ENCODE results near the gene ADAMTS2.

The ADAMTS2 gene

DNA sequence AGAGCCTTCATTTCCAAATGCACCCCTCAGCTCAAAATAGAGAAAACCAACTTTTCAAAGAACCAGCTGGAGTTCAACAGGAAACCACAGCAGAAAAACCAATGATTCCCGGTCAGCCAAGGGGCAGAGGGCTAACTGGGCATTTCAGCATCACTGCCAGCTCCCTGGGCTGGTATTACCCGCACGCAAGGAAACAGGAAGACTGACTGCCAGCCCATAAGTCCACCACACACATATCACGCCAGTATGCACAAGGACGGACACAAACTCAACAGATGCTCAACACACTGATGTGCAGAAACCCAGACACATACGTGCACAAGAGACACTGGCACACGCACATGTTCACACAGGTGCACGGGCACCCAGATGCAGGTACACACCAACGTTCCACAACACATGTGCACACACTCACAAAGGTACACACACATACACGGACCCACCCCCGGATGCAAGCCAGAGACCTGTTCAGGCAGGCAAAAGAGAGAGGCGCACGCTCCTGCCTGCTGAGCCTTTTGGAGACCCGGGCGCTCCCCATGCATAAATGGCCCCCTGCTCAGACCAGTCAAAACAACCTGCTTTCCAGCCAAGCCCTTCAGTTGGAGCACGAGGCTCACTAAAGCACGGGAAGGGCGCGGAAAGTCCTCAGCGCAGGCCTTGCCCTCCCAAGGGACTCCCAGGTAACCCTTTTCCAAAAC lies 2.1 kb downstream of the ADAMTS2 start:
- DNase-seq = no peak

DNA sequence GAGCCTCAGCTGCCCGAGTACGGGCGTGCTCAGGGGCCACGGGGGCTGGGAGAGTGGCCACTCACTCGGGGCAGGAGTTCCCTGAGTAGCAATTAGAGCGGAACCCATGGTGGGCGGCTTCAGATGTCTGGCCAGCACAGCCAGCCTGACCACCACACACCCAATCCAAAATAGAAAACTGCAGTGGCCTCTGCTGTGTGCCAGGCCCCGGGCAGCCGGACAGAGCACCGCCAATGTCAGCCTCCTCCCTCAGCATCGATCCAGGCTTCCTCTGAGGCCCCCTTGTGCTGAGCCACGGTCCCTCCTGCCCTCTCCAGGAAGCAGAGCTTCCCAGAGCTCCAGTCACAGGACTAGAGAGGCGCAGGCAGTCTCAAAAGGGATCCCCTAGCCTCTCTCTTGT lies 2.7 kb downstream of the ADAMTS2 start:
- DNase-seq = no peak

DNA sequence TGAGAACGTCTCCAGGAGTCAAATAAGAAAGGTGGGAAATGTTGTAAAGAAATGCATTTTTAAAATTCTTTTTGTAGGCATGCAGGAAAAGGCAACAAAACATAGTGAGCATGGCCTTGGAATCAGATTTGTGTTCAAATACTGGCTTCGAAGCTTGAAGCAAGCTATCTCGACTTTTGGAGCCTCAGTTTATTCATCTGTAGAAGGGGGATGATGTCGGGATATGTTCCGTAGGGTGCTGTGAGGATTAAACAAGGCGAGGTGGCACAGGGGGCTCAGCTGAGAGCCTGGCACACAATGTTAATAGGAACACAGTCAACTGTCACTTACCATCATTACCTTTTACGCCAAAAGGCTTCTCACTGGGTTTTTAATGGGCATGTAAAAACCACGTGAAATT lies 4.8 kb downstream of the ADAMTS2 start:
- no peak for DNase-seq

DNA sequence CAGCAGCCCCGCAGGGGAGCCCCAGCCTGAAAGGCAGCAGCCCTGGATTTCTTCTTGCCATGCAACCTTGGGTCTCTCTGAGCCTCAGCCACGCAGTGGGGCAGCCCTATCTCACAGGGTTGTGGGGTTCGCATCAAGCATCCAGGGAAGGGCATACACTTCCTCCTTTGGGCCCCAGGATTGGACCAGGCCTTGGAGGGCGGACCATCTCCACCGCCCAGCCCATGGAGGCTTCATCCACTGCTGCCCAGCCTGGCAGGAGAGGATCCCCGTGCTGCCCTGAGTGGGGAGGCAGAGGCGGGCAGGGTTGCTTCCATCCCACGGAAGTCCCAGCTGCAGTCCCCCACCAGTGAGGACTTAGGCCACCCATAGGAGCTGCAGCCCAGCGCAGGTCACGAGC lies 5.3 kb downstream of the ADAMTS2 start:
- DNase-seq = no peak

DNA sequence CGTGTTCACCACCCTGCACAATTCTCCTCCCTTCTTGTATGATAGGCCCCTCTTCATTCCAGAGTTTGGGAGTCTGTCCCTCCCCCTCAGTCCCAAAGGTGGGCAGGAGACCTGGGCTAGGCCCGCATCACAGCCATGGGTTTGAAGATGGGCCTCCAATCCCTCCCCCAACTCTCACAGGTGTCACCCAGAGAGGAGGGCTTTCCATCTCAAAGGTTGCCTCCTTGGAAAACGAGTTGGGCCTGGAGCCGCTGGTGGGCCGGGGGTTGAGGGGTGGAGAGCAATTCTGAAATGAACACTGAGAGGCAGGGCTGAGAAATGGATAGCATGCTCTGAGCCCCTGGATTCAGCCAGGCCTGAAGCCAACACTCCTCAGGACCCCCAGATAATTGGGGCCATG lies 6.2 kb downstream of the ADAMTS2 start:
- DNase-seq = no peak

DNA sequence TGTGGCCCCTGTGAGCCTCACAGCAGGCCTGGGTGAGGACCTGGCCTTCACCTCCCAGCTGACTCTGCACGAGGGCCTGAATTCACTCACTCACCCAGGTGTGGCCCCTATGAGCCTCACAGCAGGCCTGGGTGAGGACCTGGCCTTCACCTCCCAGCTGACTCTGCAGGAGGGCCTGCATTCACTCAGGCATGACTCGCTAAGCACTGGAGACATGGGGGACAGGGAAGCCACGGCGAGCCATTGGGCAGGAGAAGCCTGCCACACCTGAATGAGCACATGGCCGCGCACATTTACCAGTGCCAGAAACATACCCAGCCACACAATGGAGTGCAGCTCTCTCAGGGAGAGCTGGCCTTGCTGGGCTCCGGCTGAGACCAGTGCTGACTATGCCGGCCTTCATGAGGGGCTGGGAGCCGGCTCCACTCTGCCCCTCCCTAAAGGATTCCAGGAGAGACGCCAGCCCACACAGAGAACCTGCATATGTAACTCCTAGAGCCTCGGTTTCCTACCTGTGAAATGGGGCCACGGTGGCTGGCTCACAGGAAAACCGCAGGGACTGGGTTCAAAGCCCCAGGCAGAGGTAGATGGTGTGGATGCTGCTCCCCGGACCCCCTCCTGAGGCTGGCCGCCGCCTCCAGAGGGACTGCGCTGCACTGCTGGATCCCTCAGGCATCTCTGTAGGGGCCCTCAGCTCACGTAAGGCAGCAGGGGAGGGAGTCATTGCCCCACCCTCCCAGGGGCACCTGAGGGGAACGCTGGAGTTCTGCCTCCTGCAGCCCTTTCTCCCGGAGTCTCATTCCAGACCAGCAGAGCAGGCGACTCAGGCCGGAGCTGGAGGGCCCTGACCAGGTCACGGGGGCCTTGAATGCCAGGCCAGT lies 7.2 kb downstream of the ADAMTS2 start:
- no peak for DNase-seq

DNA sequence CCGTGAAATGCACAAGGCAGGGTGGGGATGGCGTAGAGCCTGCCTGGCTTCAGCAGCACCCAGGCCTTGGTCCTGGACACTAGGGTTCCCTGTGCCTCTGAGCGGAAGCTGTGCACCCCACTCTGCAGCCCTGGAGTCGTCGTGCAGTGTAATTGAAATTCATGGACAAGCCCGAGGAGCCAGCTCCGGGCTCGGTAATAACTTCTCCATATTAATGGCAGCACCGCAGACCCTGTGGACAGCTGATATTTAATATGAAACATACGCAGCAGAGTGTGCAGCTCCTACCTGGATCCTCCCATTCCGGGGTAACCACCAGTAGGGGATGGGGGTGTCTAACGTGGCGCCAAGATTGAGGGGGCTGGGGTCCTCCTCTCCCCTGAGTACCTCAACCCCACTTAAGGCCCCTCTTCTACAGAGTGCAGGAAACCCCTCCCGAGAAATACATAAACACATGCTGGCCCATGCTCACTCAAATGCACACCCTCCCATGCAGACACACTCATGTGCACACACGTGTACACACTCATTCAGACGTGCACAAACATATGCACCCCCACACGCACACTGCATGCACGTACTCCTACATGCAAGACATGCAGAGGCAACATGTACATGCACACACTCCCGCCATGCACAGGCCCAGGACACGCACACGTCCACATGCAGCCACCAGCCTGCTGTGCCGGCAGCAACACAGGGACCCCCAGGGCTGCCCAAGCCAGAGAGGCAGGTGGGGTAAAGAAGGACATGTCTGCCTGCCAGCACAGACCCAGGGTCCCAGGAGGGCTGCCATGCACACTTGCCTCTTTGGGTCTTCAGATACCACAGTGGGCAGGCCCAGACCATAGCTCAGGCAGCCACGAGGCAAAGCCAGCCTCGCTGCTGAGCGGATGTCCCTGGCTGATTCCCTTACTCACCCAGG lies 8.1 kb downstream of the ADAMTS2 start:
- DNase-seq = no peak

DNA sequence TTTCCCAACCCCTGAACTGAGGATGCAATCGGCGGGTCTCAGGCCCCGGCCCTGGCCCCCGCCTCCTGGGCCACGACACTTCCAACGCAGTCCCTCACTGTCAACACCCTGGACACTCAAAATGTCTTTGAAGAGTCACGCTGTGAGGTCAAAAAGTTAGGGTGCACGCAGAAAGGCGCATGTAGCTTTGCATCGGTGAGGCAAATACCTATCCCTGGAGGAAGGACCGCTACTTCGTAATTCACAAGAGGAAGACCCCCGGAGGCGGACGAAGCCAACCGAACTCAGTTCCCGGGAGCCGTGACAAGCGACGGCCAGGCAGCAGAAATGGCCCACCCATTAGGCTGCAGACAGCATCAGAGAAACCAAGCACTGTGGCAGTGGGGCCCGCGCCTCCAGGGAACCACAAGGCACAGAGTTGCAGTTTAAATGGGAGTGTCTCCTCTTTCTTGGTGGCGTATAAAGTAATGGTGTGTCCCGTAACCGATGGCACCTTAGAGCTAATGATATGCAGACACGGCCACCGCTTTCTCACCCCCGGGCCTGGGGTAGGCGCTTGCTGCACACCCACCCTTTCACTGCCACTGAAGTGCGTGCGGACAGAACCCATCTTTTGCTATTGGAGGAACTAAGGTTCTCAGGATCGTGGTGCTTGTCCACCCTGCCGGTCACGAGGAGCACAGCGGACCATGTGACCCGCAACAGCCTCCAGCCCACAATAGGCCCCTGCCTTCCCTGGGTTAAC lies 9.0 kb downstream of the ADAMTS2 start:
- no peak for DNase-seq

DNA sequence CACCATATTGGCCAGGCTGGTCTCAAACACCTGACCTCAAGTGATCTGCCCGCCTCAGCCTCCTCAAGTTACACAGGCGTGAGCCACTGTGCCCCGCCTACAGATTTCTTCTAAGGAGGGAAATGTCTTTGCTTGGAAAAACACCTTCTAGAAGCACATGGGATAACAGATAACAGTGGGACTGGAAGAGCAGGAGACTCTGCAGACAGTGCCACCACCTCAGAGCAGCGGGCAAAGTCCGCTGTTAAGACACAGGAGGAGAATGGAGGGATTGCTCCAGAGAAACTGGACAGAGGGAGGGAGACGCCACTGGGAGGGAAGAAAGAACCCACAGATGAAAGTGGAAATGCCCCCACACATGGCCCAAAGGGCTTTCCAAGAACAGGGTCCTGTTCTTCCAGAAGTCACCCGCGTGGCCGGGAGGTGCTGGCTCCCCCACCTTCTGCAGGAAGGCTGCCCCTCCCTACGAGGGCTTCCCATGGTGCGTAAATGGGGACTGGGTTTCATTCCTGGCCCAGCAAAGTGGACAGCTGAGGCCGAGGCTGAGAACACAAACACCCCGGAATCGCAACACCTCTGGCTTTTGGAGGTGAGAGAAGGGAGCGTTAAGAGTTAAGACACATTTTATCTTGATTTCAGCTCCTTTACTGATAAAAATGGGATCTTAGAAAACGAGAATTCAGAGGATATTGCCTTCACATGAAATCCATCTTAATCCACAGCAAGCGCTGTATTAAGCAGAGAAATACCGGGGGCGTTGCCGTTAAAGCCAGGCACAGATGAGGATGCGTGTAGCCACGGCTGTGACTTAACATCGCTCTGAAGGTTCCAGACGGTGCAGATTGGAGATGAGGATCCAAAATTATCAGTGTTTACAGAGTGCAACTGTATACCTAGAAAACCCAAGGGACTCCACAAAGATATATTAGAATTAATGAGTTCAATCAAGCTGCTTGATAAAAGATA lies 11.2 kb downstream of the ADAMTS2 start:
- DNase-seq = no peak

DNA sequence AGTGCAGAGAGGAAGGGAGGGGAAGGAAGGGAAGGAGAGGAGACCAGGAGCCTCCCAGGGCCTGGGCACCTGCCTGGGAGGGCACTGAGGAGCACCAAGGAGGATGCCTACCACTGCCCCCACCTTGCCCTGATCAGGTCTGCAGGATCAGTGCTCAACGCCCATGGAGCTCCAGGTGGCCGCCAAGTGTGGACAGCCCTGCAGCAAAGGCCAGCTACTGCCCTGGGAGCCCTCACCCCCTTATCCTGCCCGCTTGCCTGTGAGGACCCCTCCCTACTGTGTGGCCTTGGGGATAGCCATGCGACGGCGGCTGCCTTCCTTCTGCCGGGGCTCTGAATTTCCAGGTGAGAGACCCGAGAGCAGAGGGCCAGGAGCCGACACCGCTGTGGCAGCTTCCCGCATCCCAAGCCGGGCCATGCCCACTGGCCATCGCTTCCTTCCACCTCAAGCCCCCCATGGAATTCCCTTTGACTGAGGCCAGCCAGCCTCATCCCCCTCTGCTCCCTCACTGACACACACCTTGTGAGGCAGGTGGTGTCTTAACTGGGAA lies 12.4 kb downstream of the ADAMTS2 start:
- DNase-seq = no peak

DNA sequence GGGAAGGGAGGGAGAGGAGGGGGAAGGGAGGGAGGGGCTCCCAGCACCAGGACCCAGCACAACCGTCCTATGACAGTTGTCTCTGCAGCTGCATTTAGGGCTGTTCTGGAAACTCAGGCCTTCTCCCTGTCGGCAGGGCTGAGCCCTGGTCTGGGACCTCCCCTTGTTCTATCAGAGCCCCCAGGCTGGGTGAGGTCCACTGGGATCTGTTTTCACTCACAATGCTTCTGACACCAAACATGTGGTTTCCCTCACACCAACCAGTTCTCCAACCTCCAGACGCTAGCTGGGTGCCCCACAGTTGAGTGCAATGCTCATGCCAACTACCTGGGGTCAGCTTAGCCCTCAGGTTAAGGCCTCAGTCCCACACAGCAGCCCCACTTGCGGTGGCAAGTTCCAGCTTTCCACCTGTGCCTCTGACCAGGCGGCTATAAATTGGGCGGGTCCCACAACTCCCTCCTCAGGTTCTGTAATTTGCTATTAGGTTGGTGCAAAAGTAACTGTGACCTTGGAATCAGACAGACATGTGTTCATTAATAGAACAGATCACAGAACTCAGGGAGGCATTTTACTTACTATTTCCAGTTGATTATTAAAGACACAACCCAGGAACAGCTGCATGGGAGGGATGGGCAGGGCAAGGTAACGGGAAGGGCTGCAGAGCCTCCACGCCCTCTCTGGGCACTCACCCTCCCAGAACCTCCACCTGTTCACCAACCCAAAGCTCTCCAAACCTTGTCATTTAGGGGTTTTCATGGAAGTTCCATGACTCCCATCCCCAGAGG lies 13.5 kb downstream of the ADAMTS2 start:
- no peak for DNase-seq

DNA sequence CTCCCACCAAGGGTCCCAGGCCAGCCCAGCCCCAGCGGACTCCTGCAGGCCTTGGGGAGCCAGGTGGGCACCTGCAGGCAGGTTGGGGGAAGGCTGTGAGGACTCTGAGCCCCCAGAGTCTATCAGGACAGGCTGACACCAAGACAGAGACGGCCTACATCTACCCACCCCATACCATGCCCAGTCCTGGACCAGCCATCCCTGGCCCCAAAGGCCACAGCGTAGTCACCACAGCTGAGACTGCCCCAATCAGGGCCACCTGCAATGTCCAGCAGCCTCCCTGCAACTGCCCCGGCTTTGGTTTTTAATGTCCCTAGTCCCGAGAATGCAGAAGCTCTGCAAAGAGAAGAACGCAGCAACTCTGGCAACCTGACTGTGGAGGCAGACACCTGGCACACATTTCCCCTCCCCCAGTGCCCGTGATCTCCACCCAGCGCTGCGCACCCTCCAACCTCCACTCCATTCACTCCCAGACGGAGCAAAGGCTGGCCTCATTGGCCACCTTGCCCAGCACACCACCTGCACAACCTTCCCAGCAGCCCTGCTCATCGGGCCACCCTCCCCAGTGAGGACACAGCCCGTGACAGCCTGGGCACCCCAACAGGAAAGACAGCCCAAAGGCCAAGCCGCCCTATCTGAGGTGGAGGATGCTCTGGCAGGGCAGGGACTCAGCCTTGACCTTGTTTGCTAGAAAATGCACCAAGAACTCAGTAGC lies 14.9 kb downstream of the ADAMTS2 start:
- no peak for DNase-seq

DNA sequence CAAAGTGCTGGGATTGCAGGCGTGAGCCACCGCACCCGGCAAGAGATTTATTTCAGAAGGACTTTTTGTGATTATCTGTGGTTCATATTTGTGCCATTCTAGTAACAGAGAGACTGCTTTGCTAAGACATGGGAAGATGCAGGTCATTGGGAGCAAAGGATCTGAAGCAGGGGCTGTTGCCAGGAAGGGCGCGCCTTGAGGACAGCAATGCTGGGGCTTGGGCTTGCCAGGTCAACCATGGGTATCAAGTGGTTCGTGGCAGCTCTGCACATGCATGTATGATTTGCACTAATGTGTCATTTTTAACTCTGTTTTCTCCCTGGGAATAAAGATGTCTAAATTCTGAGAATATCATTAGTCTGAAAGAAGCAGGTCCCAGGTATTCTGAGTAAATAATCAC lies 17.0 kb downstream of the ADAMTS2 start:
- no peak for DNase-seq

DNA sequence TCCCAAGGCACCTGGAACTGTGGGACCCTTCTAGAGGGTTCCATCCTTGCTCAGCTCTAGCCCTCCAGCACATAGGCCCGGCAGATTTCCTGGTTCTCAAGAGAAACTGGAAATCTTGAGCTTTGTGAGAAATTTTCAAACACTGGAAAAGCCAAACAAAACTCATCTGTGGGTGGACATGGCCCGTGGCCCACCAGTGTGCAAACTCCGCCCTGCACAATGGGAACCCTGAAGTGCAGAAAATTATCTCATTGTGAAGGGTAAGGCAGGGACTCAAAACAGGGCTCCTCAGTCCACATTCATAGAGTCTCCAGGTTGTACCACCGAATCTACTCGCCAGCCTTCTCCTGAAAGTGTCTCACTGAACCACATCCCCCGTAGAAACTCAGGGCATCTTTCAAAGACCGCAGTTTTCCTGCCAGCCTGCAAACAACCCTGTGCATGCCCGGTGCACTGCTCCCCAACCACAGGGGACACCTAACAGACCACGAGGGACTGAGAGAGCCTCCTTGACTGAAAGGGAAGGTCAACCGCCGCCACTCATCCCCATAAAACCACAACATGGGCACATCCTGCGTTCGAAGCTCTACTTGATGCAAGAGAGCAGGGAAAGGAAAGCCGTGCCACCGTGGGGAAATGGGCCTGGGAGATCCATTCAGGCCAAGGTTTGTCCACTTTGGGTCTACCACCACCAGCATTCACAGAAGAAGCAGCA lies 18.1 kb downstream of the ADAMTS2 start:
- no peak for DNase-seq

DNA sequence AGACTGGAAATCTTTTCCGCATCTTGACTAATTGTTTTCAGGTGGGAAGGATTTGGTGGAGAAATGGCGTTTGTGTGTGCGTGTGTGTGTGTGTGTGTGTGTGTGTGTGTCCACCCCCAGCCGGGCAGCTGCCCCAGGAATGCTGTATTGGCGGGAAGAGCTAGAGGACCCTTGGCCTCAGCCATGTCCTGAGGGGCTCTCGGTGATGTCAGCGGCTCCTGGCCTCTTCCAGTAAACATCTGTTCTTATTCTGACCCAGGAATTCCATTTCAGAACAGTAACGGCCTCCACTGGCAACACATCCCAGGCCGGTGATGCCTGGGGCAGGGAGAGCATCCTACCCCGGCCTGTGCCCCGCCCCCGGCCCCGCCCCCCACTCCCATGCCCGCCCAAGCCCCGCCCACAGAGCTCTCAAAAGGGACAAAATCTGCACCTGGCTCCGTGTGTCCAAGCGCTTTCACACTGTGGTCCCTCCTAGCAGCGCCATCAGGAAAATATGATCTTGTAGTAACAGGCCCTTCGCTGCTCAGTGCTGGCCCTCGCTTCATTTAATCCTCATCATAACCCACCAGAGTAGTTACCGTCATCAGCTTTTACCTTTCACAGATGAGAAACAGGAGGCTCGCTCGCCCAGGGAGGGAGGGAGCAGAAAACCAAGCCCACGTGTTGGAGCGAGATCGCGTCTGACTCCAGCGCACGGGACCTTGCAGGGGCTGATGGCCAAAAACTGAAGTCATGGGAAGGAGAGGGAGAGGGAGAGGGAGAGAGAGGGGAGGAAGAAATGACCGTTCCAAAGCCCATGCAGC lies 18.9 kb downstream of the ADAMTS2 start:
- no peak for DNase-seq

DNA sequence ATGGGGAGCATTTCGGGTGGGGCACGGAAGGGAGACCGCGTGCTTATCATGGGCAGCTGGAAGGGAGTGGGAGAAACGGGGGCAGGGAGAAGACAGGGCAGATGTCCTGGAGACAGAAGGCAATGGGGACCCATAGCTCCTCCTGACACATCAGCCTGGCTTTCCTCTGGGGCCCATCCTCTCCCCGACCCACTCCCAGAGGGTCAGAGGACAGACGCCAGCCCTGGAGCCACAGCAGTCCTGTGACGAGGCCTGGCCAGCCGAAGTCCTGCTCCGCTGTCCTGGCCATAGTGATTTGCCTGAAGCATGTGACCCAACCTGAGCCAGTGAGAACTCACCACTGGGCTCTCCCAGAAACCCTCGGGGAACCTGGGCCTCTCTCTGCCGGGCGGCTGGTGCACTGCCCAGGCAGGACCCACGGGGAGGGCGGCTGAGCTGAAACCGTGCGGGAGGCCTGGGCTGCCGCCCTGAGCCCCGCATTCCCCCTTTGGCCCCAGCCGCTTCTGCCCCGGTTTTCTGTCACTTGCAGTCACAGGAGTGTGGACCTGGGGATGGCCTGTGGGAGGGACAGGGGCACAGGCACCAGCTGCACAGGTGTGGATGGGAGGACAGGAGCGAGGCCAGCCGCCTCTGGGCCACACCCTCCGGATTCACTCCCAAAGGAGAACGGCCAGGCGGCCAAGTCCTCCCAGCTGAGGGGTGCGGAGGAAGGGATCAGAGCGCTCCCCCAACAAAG lies 19.8 kb downstream of the ADAMTS2 start:
- DNase-seq = no peak

DNA sequence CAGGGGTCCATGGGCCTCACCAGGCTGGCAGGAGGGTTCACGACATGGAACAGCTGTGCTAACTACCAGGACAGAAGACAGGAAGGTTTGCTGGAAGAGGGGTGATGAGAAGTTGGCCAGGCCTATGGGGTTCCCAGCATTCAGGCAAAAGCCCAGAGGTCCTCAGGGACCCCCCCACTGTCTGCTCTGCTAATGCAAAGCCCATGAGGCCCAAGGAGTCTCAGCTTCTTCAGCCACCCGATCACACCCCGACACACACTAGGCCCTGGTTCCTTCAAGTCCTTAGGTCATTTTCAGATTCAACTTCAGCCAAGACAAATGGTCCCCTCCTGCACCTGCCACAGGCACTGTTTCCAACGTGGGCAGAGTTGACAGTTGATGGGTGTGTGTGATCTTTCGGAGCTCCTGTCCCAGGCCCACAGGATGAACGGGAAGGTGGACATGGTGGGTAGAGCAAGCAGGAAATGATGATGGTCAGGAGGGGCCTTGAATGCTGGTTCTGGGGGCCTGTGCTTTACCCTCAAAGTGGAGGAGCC lies 20.4 kb downstream of the ADAMTS2 start:
- no peak for DNase-seq

Data from stimulated activated naive CD4-positive, alpha-beta T cell (primary cell).